WTC11 (cell line): ENCODE data around the gene HRG. TPM values are rescaled to one million over a fixed set of nuclear protein-coding genes. Genes with fewer than 3 reads are reported as not detected.

Experiments
- ATAC-seq: fragments of 200-7000 bp; cut with Tn5 transposase; 2 replicates; pipeline ENCODE4 v1.10.0; 2021; ENCODE audit warnings: mild to moderate bottlenecking, moderate library complexity
- CTCF ChIA-PET: fragments of 300-600 bp; sonication (Branson Sonifier 250); formaldehyde crosslinking; loops from one replicate; lab custom pipeline; 2021; ENCODE audit warnings: antibody characterized with exemption; lab: Charles Lee
- POLR2A ChIA-PET: fragments of 350-600 bp; sonication (Branson Sonifier 250); formaldehyde crosslinking; loops from one replicate; lab custom pipeline; 2021; ENCODE audit warnings: antibody characterized with exemption; lab: Charles Lee
- DNase-seq: peaks from one replicate; pipeline ENCODE4 v3.0.0; 2021; ENCODE audit warnings: low spot score
- H3K27ac Mint-ChIP-seq: 2 replicates; pipeline ENCODE4 v1.8.0; 2021; ENCODE audit warnings: mixed read lengths
- H3K27me3 Mint-ChIP-seq: 2 replicates; pipeline ENCODE4 v1.8.0; 2021; ENCODE audit warnings: low read depth, mild to moderate bottlenecking, moderate library complexity, mixed read lengths
- H3K36me3 Mint-ChIP-seq: 2 replicates; pipeline ENCODE4 v1.8.0; 2021; ENCODE audit warnings: mixed read lengths
- H3K4me1 Mint-ChIP-seq: 2 replicates; pipeline ENCODE4 v1.8.0; 2022; ENCODE audit warnings: mixed read lengths
- H3K4me3 Mint-ChIP-seq: 2 replicates; pipeline ENCODE4 v1.8.0; 2021; ENCODE audit warnings: mild to moderate bottlenecking, moderate library complexity, mixed read lengths
- H3K9me3 Mint-ChIP-seq: 2 replicates; pipeline ENCODE4 v1.8.0; 2021; ENCODE audit warnings: mixed read lengths
- ARID4B ChIP-seq: sonication (generic); formaldehyde crosslinking; IDR thresholded peaks from 2 replicates; pipeline ENCODE4 v1.8.0; 2023; ENCODE audit warnings: missing genetic modification reagents, mild to moderate bottlenecking, borderline replicate concordance
- ATF2 ChIP-seq: sonication (generic); formaldehyde crosslinking; IDR thresholded peaks from 2 replicates; pipeline ENCODE4 v1.8.1; 2022; ENCODE audit warnings: low read depth, missing genetic modification reagents, borderline replicate concordance
- ETV6 ChIP-seq: sonication (generic); formaldehyde crosslinking; IDR thresholded peaks from 2 replicates; pipeline ENCODE4 v1.8.1; 2022; ENCODE audit warnings: mild to moderate bottlenecking, missing genetic modification reagents
- FOXK1 ChIP-seq: sonication (generic); formaldehyde crosslinking; IDR thresholded peaks from 2 replicates; pipeline ENCODE4 v1.8.0; 2022; ENCODE audit warnings: mild to moderate bottlenecking, moderate library complexity, missing genetic modification reagents
- FOXP1 ChIP-seq: sonication (generic); formaldehyde crosslinking; IDR thresholded peaks from 2 replicates; pipeline ENCODE4 v1.8.0; 2022; ENCODE audit warnings: missing genetic modification reagents, mild to moderate bottlenecking, moderate library complexity, borderline replicate concordance
- KAT7 ChIP-seq: sonication (generic); formaldehyde crosslinking; IDR thresholded peaks from 2 replicates; pipeline ENCODE4 v1.8.1; 2023; ENCODE audit warnings: missing genetic modification reagents, mild to moderate bottlenecking, borderline replicate concordance
- NFE2L1 ChIP-seq: sonication (generic); formaldehyde crosslinking; IDR thresholded peaks from 2 replicates; pipeline ENCODE4 v1.8.1; 2023; ENCODE audit warnings: missing genetic modification reagents
- PRRX2 ChIP-seq: fragments of 250-450 bp; sonication (Bioruptor Pico); IDR thresholded peaks from 2 replicates; pipeline ENCODE4 v1.8.0; 2021; ENCODE audit warnings: mild to moderate bottlenecking
- TEAD1 ChIP-seq: sonication (generic); formaldehyde crosslinking; IDR thresholded peaks from 2 replicates; pipeline ENCODE4 v1.8.0; 2022; ENCODE audit warnings: mild to moderate bottlenecking, missing genetic modification reagents
- TEAD4 ChIP-seq: sonication (generic); formaldehyde crosslinking; IDR thresholded peaks from 2 replicates; pipeline ENCODE4 v1.8.0; 2022; ENCODE audit warnings: mild to moderate bottlenecking, missing genetic modification reagents
- USF2 ChIP-seq: sonication (generic); formaldehyde crosslinking; IDR thresholded peaks from 2 replicates; pipeline ENCODE4 v1.8.1; 2023; ENCODE audit warnings: mild to moderate bottlenecking, missing genetic modification reagents, moderate library complexity
- ZBTB43 ChIP-seq: sonication (generic); formaldehyde crosslinking; IDR thresholded peaks from 2 replicates; pipeline ENCODE4 v1.8.1; 2023; ENCODE audit warnings: mild to moderate bottlenecking, missing genetic modification reagents
- ZMAT4 ChIP-seq: fragments of 250-450 bp; sonication (Bioruptor Pico); IDR thresholded peaks from 2 replicates; pipeline ENCODE4 v1.9.0; 2021; ENCODE audit warnings: mild to moderate bottlenecking
- ZNF219 ChIP-seq: sonication (generic); formaldehyde crosslinking; IDR thresholded peaks from 2 replicates; pipeline ENCODE4 v1.8.0; 2023; ENCODE audit warnings: missing genetic modification reagents, mild to moderate bottlenecking, borderline replicate concordance
- ZNF416 ChIP-seq: fragments of 250-450 bp; sonication (Bioruptor Pico); IDR thresholded peaks from 2 replicates; pipeline ENCODE4 v1.9.0; 2021; ENCODE audit warnings: mild to moderate bottlenecking, inconsistent platforms
- total RNA-seq: library from RNA; stranded (reverse); gene quantifications from 3 replicates; pipeline ENCODE4 v1.2.3, GENCODE V29; 2021

HRG gene
- total RNA-seq, 1 experiment from 2014 or later, result 0.24 TPM

- TF ChIP-seq NFE2L1 (peak; percentile 22; the same call in 1 of the 2 replicates), TEAD4 (CRISPR knock-in tag) (no peak), ZNF416 (no peak), ETV6 (CRISPR knock-in tag) (0 out of 2 replicates have a peak, but pooled peaks have one; percentile 11), TEAD1 (peak; percentile 37; the same call in 1 of the 2 replicates), FOXK1 (CRISPR knock-in tag) (peak; percentile 50; the same call in 1 of the 2 replicates)
These were observed 48.5 kb upstream of the HRG start (continued) for GRCh38 chr3:186617036-186617946.

- no peaks in the 10 kb centered on the region for H3K36me3 Mint-ChIP-seq
- POLR2A ChIA-PET, result interaction anchor here (0.6 kb wide), 1 partner anchor 23 kb away, joined by 6 read pairs; no protein-coding TSS in a partner anchor
- no peak overlapping the region for H3K27ac Mint-ChIP-seq
These were observed 47.4 kb upstream of the HRG start for GRCh38 chr3:186618318-186618938.

More at GRCh38 chr3:186618318-186618938, 47.4 kb upstream of the HRG start:
- H3K27me3 Mint-ChIP-seq, result peaks cover 25% of the 10 kb centered on the region
- H3K9me3 Mint-ChIP-seq, result no peaks in the 10 kb centered on the region
- ATAC-seq (no peak), DNase-seq (no peak)
- no peak overlapping the region for H3K4me3 Mint-ChIP-seq
- CTCF ChIA-PET, result interaction anchor here (1.0 to 1.9 kb wide), 5 partner anchors 8 to 103 kb away, joined by 3 to 15 read pairs (median 4); partner anchors contain the start of gene FETUB
- TF ChIP-seq ARID4B (CRISPR knock-in tag) (no peak), PRRX2 (CRISPR knock-in tag) (no peak), KAT7 (no peak), USF2 (no peak), FOXK1 (CRISPR knock-in tag) (no peak), ZNF219 (CRISPR knock-in tag) (no peak), ZBTB43 (CRISPR knock-in tag) (no peak), ATF2 (CRISPR knock-in tag) (no peak), TEAD1 (no peak), FOXP1 (CRISPR knock-in tag) (no peak), ZMAT4 (no peak)
- TF ChIP-seq, all 79 proteins: peak for 0
- peaks cover 18% of the 10 kb centered on the region for H3K4me1 Mint-ChIP-seq
